ENCODE results near the gene BACH2. TPM values are rescaled to one million over a fixed set of nuclear protein-coding genes. Genes with fewer than 3 reads are reported as not detected.

BACH2 gene
- total RNA-seq, 1 donor from 2014 or later: 6.4 TPM

DNA sequence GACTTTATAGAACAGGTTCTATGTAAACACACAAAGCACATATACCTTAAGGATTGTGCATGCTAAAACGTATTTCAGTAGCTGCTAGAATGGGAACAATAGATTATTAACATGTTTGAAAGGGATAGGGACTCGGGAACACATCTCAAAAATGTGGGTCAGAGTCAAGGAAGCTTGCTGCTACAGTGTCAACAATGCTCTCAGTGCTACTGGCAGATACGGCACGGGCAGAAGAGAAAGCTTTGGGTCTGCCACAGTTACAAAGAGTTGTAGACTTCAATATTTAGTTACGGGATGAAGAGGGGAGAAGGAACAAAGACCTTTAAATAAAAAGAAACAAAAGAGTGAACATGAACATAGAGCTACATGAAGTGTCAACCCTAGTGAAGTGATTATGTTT, 170.5 kb downstream of the BACH2 start:
- Histone ChIP-seq H3K4me1 (no peaks in the 10 kb centered on the region), H3K9me3 (no peaks in the 10 kb centered on the region), H3K4me3 (no peak overlapping the region), H3K27me3 (no peaks in the 10 kb centered on the region), H3K36me3 (no peaks in the 10 kb centered on the region), H3K27ac (no peak overlapping the region)
- intact Hi-C loops (cut with DNase I): no loop called here
- TF ChIP-seq, protein P1, sequence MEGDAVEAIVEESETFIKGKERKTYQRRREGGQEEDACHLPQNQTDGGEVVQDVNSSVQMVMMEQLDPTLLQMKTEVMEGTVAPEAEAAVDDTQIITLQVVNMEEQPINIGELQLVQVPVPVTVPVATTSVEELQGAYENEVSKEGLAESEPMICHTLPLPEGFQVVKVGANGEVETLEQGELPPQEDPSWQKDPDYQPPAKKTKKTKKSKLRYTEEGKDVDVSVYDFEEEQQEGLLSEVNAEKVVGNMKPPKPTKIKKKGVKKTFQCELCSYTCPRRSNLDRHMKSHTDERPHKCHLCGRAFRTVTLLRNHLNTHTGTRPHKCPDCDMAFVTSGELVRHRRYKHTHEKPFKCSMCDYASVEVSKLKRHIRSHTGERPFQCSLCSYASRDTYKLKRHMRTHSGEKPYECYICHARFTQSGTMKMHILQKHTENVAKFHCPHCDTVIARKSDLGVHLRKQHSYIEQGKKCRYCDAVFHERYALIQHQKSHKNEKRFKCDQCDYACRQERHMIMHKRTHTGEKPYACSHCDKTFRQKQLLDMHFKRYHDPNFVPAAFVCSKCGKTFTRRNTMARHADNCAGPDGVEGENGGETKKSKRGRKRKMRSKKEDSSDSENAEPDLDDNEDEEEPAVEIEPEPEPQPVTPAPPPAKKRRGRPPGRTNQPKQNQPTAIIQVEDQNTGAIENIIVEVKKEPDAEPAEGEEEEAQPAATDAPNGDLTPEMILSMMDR (IDR thresholded peaks at IDR 0.05): no peak
- no peak for TF ChIP-seq POLR2A (IDR thresholded peaks at IDR 0.05)
- no peak for TF ChIP-seq POLR2AphosphoS5 (IDR thresholded peaks at IDR 0.05; ENCODE audit: insufficient read depth in 1 of 2, low read depth in 1 of 2)
- DNase-seq (ENCODE audit: extremely low spot score in 2 of 2): no peak

DNA sequence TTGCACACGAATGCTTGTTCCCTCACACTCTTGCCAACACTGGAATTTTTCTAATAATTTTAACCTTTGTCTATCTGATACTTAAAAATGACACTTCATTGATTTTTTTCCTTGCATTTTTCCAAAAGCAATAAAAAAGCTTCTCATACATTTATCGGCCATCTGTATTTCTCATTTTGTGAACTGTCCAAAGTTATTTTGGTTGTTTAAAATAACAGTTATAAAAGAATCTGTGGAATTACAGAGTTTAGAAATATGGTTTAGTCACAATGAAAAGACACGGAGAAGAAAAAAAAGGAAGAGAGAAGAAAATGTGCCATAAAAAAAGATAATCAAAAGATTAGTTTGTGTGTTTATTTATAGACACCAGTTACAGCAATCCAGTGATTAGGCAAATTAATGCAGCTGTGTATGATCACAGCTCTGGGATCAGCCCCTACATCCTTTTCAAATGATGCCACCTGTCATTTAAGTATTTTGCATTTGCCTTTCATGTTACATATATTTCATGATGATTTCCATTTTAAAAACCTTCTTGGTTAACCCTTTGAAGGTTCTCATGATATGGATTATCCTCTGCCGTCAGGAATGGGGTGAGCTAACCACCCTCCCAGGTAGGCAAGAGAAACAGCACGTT, 171.7 kb downstream of the BACH2 start:
- no peak overlapping the region for H3K4me3 ChIP-seq
- DNase-seq (ENCODE audit: extremely low spot score in 2 of 2): no peak
- H3K27ac ChIP-seq: no peak overlapping the region
- intact Hi-C loops (cut with DNase I): no loop called here
- TF ChIP-seq POLR2AphosphoS5 (IDR thresholded peaks at IDR 0.05; ENCODE audit: insufficient read depth in 1 of 2, low read depth in 1 of 2) (no peak), POLR2A (IDR thresholded peaks at IDR 0.05) (no peak)
- TF ChIP-seq, protein P1 (IDR thresholded peaks at IDR 0.05): no peak
- no peaks in the 10 kb centered on the region for H3K4me1 ChIP-seq
- no peaks in the 10 kb centered on the region for H3K36me3 ChIP-seq
- no peaks in the 10 kb centered on the region for H3K9me3 ChIP-seq
- no peaks in the 10 kb centered on the region for H3K27me3 ChIP-seq

DNA sequence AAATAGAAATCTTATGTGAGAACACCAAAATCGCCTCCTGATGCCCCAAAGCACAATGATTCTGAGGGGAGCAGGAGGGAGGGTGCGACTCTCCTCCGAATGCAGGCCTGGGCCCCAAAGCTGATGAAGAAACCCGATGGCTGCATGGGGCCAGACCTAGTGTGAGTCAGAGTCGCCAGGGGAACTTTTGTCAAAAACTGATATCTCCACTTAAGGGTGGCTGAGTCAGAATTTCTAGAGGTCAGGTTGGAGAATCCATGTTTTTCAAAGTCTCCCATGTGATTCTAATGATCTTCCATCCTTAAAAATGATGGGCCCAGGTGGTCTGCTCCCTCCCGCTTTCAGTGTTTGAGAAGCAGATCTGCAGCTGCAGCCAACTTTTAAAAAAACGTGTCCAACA, 172.8 kb downstream of the BACH2 start:
- Histone ChIP-seq H3K9me3 (no peaks in the 10 kb centered on the region), H3K4me3 (no peak overlapping the region), H3K27ac (no peak overlapping the region), H3K36me3 (no peaks in the 10 kb centered on the region), H3K4me1 (no peaks in the 10 kb centered on the region), H3K27me3 (no peaks in the 10 kb centered on the region)
- TF ChIP-seq POLR2A (IDR thresholded peaks at IDR 0.05) (no peak), POLR2AphosphoS5 (IDR thresholded peaks at IDR 0.05; ENCODE audit: insufficient read depth in 1 of 2, low read depth in 1 of 2) (no peak)
- TF ChIP-seq, protein P1 (IDR thresholded peaks at IDR 0.05): no peak
- intact Hi-C loops (cut with DNase I): no loop called here
- no peak for DNase-seq (ENCODE audit: extremely low spot score in 2 of 2)

DNA sequence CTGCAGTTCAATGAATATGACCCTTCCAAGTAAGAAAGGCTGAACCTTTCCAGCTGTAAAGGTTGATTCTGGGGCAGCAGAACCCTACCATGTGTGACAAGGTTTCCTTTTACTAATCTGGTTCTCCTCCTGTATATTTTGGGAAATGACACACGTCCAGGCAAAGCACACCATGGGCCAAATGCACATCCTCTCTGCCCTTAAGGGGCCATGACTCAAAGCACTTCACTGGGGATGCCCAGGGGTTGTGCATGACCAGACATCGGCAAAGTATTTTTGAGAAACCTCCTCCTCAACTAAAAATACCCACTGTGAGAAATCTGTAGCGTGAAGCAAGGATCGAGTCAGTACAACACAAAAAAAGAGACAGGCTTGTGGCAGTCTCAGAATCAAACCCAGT, 174.7 kb downstream of the BACH2 start:
- TF ChIP-seq POLR2A (IDR thresholded peaks at IDR 0.05): no peak
- TF ChIP-seq, protein P1 (IDR thresholded peaks at IDR 0.05): no peak
- no peak for TF ChIP-seq POLR2AphosphoS5 (IDR thresholded peaks at IDR 0.05; ENCODE audit: insufficient read depth in 1 of 2, low read depth in 1 of 2)
- H3K27me3 ChIP-seq: no peaks in the 10 kb centered on the region
- H3K36me3 ChIP-seq: no peaks in the 10 kb centered on the region
- no peaks in the 10 kb centered on the region for H3K4me1 ChIP-seq
- no peak overlapping the region for H3K27ac ChIP-seq
- intact Hi-C loops (cut with DNase I): no loop called here
- DNase-seq (ENCODE audit: extremely low spot score in 2 of 2): no peak
- H3K4me3 ChIP-seq: no peak overlapping the region
- no peaks in the 10 kb centered on the region for H3K9me3 ChIP-seq

DNA sequence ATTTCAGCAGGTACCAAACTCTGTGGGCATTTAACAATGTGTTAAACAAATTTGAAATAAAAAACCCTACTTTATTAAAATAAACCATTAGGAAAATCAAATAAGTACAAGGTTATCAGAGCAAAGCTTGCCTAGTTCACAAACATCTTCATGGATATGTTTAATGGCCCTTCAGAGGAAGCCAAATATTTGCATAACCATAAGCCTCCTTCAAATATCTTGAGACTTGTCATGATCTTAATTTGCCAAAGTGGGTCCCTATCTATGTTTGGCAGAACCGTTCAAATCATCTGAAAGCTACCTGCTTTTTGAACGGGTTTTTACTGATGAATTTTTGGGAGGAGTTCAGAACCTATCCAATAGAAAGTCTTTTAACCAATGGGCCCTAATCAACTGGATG, 176.3 kb downstream of the BACH2 start:
- intact Hi-C loops (cut with DNase I): no loop called here
- no peaks in the 10 kb centered on the region for H3K4me1 ChIP-seq
- TF ChIP-seq, protein P1 (IDR thresholded peaks at IDR 0.05): no peak
- TF ChIP-seq POLR2AphosphoS5 (IDR thresholded peaks at IDR 0.05; ENCODE audit: insufficient read depth in 1 of 2, low read depth in 1 of 2): no peak
- TF ChIP-seq POLR2A (IDR thresholded peaks at IDR 0.05): no peak
- no peak for DNase-seq (ENCODE audit: extremely low spot score in 2 of 2)
- no peak overlapping the region for H3K27ac ChIP-seq
- no peak overlapping the region for H3K4me3 ChIP-seq
- no peaks in the 10 kb centered on the region for H3K36me3 ChIP-seq
- no peaks in the 10 kb centered on the region for H3K9me3 ChIP-seq
- H3K27me3 ChIP-seq: no peaks in the 10 kb centered on the region
